Right lobe of liver (tissue), 6 donors: Measurements from ENCODE around the gene RCOR1. TPM values are rescaled to one million over a fixed set of nuclear protein-coding genes. Genes with fewer than 3 reads are reported as not detected.
"Not testable (repeated sequence)": the region's sequence is repeated elsewhere in the genome, so short reads cannot be mapped to it uniquely, and the experiment has no call there.

Experiments used
- ATAC-seq, 4 donors: fragments of 200-7000 bp; cut with Tn5 transposase; one replicate each; pipeline ENCODE4 v1.9.1; 2020; ENCODE audit warnings: mild to moderate bottlenecking in 4 of 4, moderate library complexity in 4 of 4
- DNase-seq, 3 donors: peaks; one replicate each; pipeline ENCODE4 v3.0.0-alpha.2; 2020
- H3K27ac ChIP-seq, 3 donors: fragments of 200-600 bp; one replicate each; pipeline ENCODE4 v1.8.0; 2022
- H3K27me3 ChIP-seq, 2 donors: fragments of 200-600 bp; one replicate each; pipeline ENCODE4 v1.8.0; 2022
- H3K36me3 ChIP-seq, 4 donors: fragments of 200-600 bp; sonication (generic) in 1 of 4; one replicate each; pipeline versions ENCODE4 v1.5.1 to v1.8.0; 2017 to 2022; ENCODE audit warnings: control low read depth in 1 of 4
- H3K4me1 ChIP-seq, 4 donors: fragments of 200-600 bp; sonication (generic) in 1 of 4; one replicate each; pipeline versions ENCODE4 v1.5.1 to v1.8.0; 2017 to 2022; ENCODE audit warnings: control low read depth in 1 of 4
- H3K4me3 ChIP-seq, 3 donors: fragments of 200-600 bp; one replicate each; pipeline ENCODE4 v1.8.0; 2022
- H3K9me3 ChIP-seq, 4 donors: fragments of 200-600 bp; sonication (generic) in 1 of 4; one replicate each; pipeline versions ENCODE4 v1.5.1 to v1.8.0; 2017 to 2022; ENCODE audit warnings: control low read depth in 1 of 4
- CTCF ChIP-seq, 4 donors: fragments of 200-600 bp in 3 of 4; fragments of 450-650 bp in 1 of 4; IDR thresholded peaks; one replicate each; pipeline versions ENCODE4 v1.5.1 to v1.8.0; 2016 to 2022; ENCODE audit warnings: antibody characterized with exemption in 4 of 4, mild to moderate bottlenecking in 2 of 4
- POLR2A ChIP-seq: fragments of 450-650 bp; IDR thresholded peaks from one replicate; pipeline ENCODE4 v1.6.1; 2017; ENCODE audit warnings: antibody characterized with exemption, mild to moderate bottlenecking
- WGBS: methylation state at CpG from one replicate; pipeline ENCODE4 v1.1.6; 2018; ENCODE audit warnings: low coverage, low lambda C conversion rate; ENCODE audit not compliant: insufficient coverage; ENCODE audit errors: missing lambda C conversion rate; 5-methylcytosine and 5-hydroxymethylcytosine counted together
- intact Hi-C, 2 donors: fragments of 100-400 bp; cut with DNase I; formaldehyde crosslinking; loops; one replicate each; pipeline versions ENCODE4 v1.11.2 to v1.14.1; 2022
- total RNA-seq, 6 experiments: library from RNA; depleted of rRNA in 2 of 6; stranded (reverse); fragments of >200 nt in 2 of 6; fragmentation: NEBNext Ultra II Directional in 3 of 6; extraction: Animal tissue kit (Norgen Biotek cat#: 25700) in 3 of 6; gene quantifications; one replicate each; pipeline versions ENCODE4 v1.1.0 to v1.2.4, GENCODE V29; 2016 to 2023
- donor health status: DM: no; HTN: yes; CAD: no.
- donor health status: DM: no; HTN: no; CAD: no.
- donor health status: DM: no; HTN: no; CAD: no.
- donor health status: DM: no; HTN: yes; CAD: no.
- donor health status: DM: no; HTN: yes; CAD: no.

RCOR1 gene
- total RNA-seq, 6 experiments from 2014 or later, result 7.5 to 14.1 (median 8.7) TPM

GRCh38 chr14:102575160-102575845 is 17.1 kb upstream of the RCOR1 start:
- Histone ChIP-seq H3K36me3 (no peaks in the 10 kb centered on the region), H3K4me3 (no peak overlapping the region), H3K9me3 (no peaks in the 10 kb centered on the region), H3K4me1 (no peaks in the 10 kb centered on the region), H3K27me3 (no peaks in the 10 kb centered on the region), H3K27ac (no peak overlapping the region)
- no peak for ATAC-seq
- 83% methylated on average over 15 of the region's 15 CpGs for WGBS
- DNase-seq, result no peak
- TF ChIP-seq POLR2A, result no peak
- no peak for TF ChIP-seq CTCF (IDR thresholded peaks at IDR 0.05)
- intact Hi-C loops, result no loop called here

- H3K27ac ChIP-seq, H3K4me3 ChIP-seq, H3K4me1 ChIP-seq, H3K36me3 ChIP-seq, ATAC-seq, H3K27me3 ChIP-seq, DNase-seq, H3K9me3 ChIP-seq, intact Hi-C loops: not testable (repeated sequence)
- WGBS, result 69% methylated on average over 7 of the region's 8 CpGs
Observed at GRCh38 chr14:102575846-102576428, 16.5 kb upstream of the RCOR1 start.

GRCh38 chr14:102578821-102579220 is 13.6 kb upstream of the RCOR1 start:
- no peak overlapping the region for H3K27ac ChIP-seq
- H3K4me3 ChIP-seq, result no peak overlapping the region
- TF ChIP-seq POLR2A (no peak), CTCF (IDR thresholded peaks at IDR 0.05) (no peak)
- ATAC-seq (no peak), DNase-seq (no peak)
- no peaks in the 10 kb centered on the region for H3K4me1 ChIP-seq
- no peaks in the 10 kb centered on the region for H3K36me3 ChIP-seq
- no peaks in the 10 kb centered on the region for H3K9me3 ChIP-seq
- intact Hi-C loops, result no loop called here
- H3K27me3 ChIP-seq, result no peaks in the 10 kb centered on the region
- WGBS, result 76% methylated on average over 7 of the region's 7 CpGs

- Histone ChIP-seq H3K4me3 (no peak overlapping the region), H3K27ac (no peak overlapping the region), H3K9me3 (no peaks in the 10 kb centered on the region), H3K27me3 (no peaks in the 10 kb centered on the region), H3K4me1 (no peaks in the 10 kb centered on the region), H3K36me3 (no peaks in the 10 kb centered on the region)
- WGBS, result 62% methylated on average over 9 of the region's 19 CpGs
- intact Hi-C loops, result no loop called here
- no peak for TF ChIP-seq POLR2A
- TF ChIP-seq CTCF (IDR thresholded peaks at IDR 0.05), result no peak
- ATAC-seq (peak in 3 of 4 donors; percentile 23 to 37 (median 35)), DNase-seq (no peak)
Observed at GRCh38 chr14:102579696-102580549, 12.5 kb upstream of the RCOR1 start.
